ENCODE data around the gene TMEM163. TPM values are rescaled to one million over a fixed set of nuclear protein-coding genes. Genes with fewer than 3 reads are reported as not detected.
A peak's percentile ranks its signal among the peaks of the same experiment; 100 is the strongest.

TMEM163 gene
- total and polyA plus RNA-seq, 9 donors: 0.24 to 3.6 (median 1.5) TPM

GRCh38 chr2:134682726-134683125 lies 36.1 kb downstream of the TMEM163 start:
- no peak for DNase-seq
- no peaks in the 10 kb centered on the region for H3K27me3 ChIP-seq
- peaks cover 6% of the 10 kb centered on the region for H3K4me1 ChIP-seq (ENCODE audit: insufficient read depth)
- WGBS, 3 donors: 14 to 23% (median 16%) methylated on average over 3 of the region's 3 CpGs
- H3K36me3 ChIP-seq: no peaks in the 10 kb centered on the region
- H3K4me3 ChIP-seq: no peak overlapping the region
- no peak overlapping the region for H3K27ac ChIP-seq
- H3K9me3 ChIP-seq: no peaks in the 10 kb centered on the region
- intact Hi-C loops (cut with DNase I): no loop called here
- no peak for TF ChIP-seq EP300 (IDR thresholded peaks at IDR 0.05)
- no peak for TF ChIP-seq POLR2A (IDR thresholded peaks at IDR 0.05)
- TF ChIP-seq CTCF (IDR thresholded peaks at IDR 0.05): no peak

GRCh38 chr2:134681201-134681600 lies 37.6 kb downstream of the TMEM163 start:
- 75 to 82% (median 78%) methylated on average over 8 of the region's 8 CpGs for WGBS, 3 donors
- Histone ChIP-seq H3K9me3 (no peaks in the 10 kb centered on the region), H3K36me3 (no peaks in the 10 kb centered on the region), H3K27ac (no peak overlapping the region), H3K4me3 (no peak overlapping the region), H3K4me1 (ENCODE audit: insufficient read depth) (peaks cover 7% of the 10 kb centered on the region), H3K27me3 (no peaks in the 10 kb centered on the region)
- DNase-seq: no peak
- no peak for TF ChIP-seq EP300 (IDR thresholded peaks at IDR 0.05)
- intact Hi-C loops (cut with DNase I): no loop called here

GRCh38 chr2:134679745-134680144 lies 39.1 kb downstream of the TMEM163 start:
- H3K36me3 ChIP-seq: no peaks in the 10 kb centered on the region
- 88 to 91% (median 88%) methylated on average over 6 of the region's 6 CpGs for WGBS, 3 donors
- intact Hi-C loops (cut with DNase I): no loop called here

GRCh38 chr2:134679294-134679693 lies 39.5 kb downstream of the TMEM163 start:
- WGBS, 3 donors: 97 to 98% (median 97%) methylated on average over 4 of the region's 4 CpGs
- no peak overlapping the region for H3K27ac ChIP-seq
- intact Hi-C loops (cut with DNase I): no loop called here
- H3K27me3 ChIP-seq: no peaks in the 10 kb centered on the region
- DNase-seq: no peak
- no peaks in the 10 kb centered on the region for H3K36me3 ChIP-seq
- TF ChIP-seq EP300 (IDR thresholded peaks at IDR 0.05) (no peak), CTCF (IDR thresholded peaks at IDR 0.05) (no peak), POLR2A (IDR thresholded peaks at IDR 0.05) (no peak)
- peaks cover 7% of the 10 kb centered on the region for H3K4me1 ChIP-seq (ENCODE audit: insufficient read depth)
- no peak overlapping the region for H3K4me3 ChIP-seq
- H3K9me3 ChIP-seq: no peaks in the 10 kb centered on the region

More at GRCh38 chr2:134679745-134680144, 39.1 kb downstream of the TMEM163 start:
- no peaks in the 10 kb centered on the region for H3K9me3 ChIP-seq
- no peak overlapping the region for H3K4me3 ChIP-seq
- peaks cover 7% of the 10 kb centered on the region for H3K4me1 ChIP-seq (ENCODE audit: insufficient read depth)
- no peak overlapping the region for H3K27ac ChIP-seq
- H3K27me3 ChIP-seq: no peaks in the 10 kb centered on the region
- TF ChIP-seq POLR2A (IDR thresholded peaks at IDR 0.05) (no peak), EP300 (IDR thresholded peaks at IDR 0.05) (no peak), CTCF (IDR thresholded peaks at IDR 0.05) (no peak)
- no peak for DNase-seq

- 24 to 35% (median 26%) methylated on average over 20 of the region's 20 CpGs for WGBS, 3 donors
- H3K4me3 ChIP-seq: no peak overlapping the region
- H3K27me3 ChIP-seq: no peaks in the 10 kb centered on the region
- H3K4me1 ChIP-seq (ENCODE audit: insufficient read depth): peaks cover 7% of the 10 kb centered on the region
- TF ChIP-seq POLR2A (IDR thresholded peaks at IDR 0.05): no peak
- H3K27ac ChIP-seq: peak overlapping the region in 1 of 2 donors; percentile 7
- intact Hi-C loops (cut with DNase I): no loop called here
- H3K36me3 ChIP-seq: no peaks in the 10 kb centered on the region
- no peaks in the 10 kb centered on the region for H3K9me3 ChIP-seq
- peak; percentile 40 to 76 (median 57) for DNase-seq
These were observed 40.7 kb downstream of the TMEM163 start for GRCh38 chr2:134677856-134678756.
